ENCODE results near the gene CLEC4F. TPM values are rescaled to one million over a fixed set of nuclear protein-coding genes. Genes with fewer than 3 reads are reported as not detected.

Gene CLEC4F
- total RNA-seq, 1 experiment from 2014 or later, result not detected

DNA sequence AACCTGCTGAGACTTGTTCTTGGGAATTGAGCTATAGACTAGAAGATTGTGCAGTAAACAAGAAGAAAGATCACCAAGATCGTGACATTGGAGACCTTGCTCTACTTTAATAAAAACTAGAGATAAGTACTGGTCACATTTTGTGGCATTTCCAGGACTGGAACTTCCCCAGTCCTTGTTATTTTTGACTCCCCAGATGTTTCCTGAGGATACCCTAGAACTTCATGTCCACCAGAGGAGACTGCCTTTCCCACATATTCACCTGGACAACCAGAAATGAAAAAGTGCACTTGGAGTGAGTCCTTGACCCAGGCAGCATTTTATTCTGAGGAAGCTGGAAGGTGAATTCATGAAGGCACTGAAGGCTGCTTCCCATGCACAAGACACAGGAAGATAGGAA is 9.5 kb upstream of the CLEC4F start:
- no peak for DNase-seq
- H3K56ac ChIP-seq (ENCODE audit: insufficient read length, low read depth, low read length), result no peak overlapping the region
- H3K4me1 ChIP-seq (ENCODE audit: insufficient read depth, low read length), result peaks cover 2% of the 10 kb centered on the region; the same call in 1 of the 2 replicates
- no peak overlapping the region for H2BK15ac ChIP-seq (ENCODE audit: low read depth, low read length)
- H2BK5ac ChIP-seq (ENCODE audit: insufficient read length, low read length), result no peak overlapping the region
- no CpG with 5 or more reads among the region's 1 CpG for WGBS (ENCODE audit: extremely low coverage, insufficient read length, low lambda C conversion rate)
- TF ChIP-seq, protein P1, sequence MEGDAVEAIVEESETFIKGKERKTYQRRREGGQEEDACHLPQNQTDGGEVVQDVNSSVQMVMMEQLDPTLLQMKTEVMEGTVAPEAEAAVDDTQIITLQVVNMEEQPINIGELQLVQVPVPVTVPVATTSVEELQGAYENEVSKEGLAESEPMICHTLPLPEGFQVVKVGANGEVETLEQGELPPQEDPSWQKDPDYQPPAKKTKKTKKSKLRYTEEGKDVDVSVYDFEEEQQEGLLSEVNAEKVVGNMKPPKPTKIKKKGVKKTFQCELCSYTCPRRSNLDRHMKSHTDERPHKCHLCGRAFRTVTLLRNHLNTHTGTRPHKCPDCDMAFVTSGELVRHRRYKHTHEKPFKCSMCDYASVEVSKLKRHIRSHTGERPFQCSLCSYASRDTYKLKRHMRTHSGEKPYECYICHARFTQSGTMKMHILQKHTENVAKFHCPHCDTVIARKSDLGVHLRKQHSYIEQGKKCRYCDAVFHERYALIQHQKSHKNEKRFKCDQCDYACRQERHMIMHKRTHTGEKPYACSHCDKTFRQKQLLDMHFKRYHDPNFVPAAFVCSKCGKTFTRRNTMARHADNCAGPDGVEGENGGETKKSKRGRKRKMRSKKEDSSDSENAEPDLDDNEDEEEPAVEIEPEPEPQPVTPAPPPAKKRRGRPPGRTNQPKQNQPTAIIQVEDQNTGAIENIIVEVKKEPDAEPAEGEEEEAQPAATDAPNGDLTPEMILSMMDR (conservative IDR thresholded peaks at IDR 0.05), result no peak
- no peak overlapping the region for H2AK5ac ChIP-seq (ENCODE audit: insufficient read length, low read length)
- peaks cover 45% of the 10 kb centered on the region for H3K27me3 Mint-ChIP-seq (ENCODE audit: low read depth)
- H3K4me3 Mint-ChIP-seq, result no peak overlapping the region
- no peak overlapping the region for H3T11ph ChIP-seq (ENCODE audit: low read length)
- no peak overlapping the region for H3K14ac ChIP-seq (ENCODE audit: insufficient read depth, low read length)
- no peaks in the 10 kb centered on the region for H3K23me2 ChIP-seq (ENCODE audit: insufficient read length, low read depth, low read length, poor library complexity, severe bottlenecking)
- H2BK120ac ChIP-seq (ENCODE audit: low read depth, low read length, poor library complexity, severe bottlenecking), result no peak overlapping the region
- H3K4me1 Mint-ChIP-seq, result peaks cover 16 to 20% of the 10 kb centered on the region in 2 experiments
- no peak overlapping the region for H2BK12ac ChIP-seq (ENCODE audit: insufficient read length, low read depth, low read length)
- H3K27me3 ChIP-seq (ENCODE audit: insufficient read depth, low read length), result no peaks in the 10 kb centered on the region
- no peaks in the 10 kb centered on the region for H3K9me3 Mint-ChIP-seq
- no peak overlapping the region for H4K5ac ChIP-seq (ENCODE audit: insufficient read length, low read depth, low read length)
- no peak overlapping the region for H2AFZ ChIP-seq (ENCODE audit: low read length)
- H3K4ac ChIP-seq (ENCODE audit: low read depth, low read length), result no peak overlapping the region
- H3K18ac ChIP-seq (ENCODE audit: insufficient read length, low read depth, low read length), result no peak overlapping the region
- no peak overlapping the region for H3K27ac Mint-ChIP-seq
- no peaks in the 10 kb centered on the region for H3K79me2 ChIP-seq (ENCODE audit: insufficient read depth, low read length)
- H2BK20ac ChIP-seq (ENCODE audit: low read depth, low read length, poor library complexity, severe bottlenecking), result no peak overlapping the region
- H3K36me3 Mint-ChIP-seq (ENCODE audit: insufficient read depth in 1 of 3, low read depth in 3 of 3), result no peaks in the 10 kb centered on the region
- H4K91ac ChIP-seq (ENCODE audit: insufficient read length, low read depth, low read length), result no peak overlapping the region
- no peak overlapping the region for H3K4me2 ChIP-seq (ENCODE audit: insufficient read depth, insufficient read length, low read length)
- no peaks in the 10 kb centered on the region for H3K79me1 ChIP-seq (ENCODE audit: insufficient read depth, low read depth, low read length, poor library complexity, severe bottlenecking)
- no peak overlapping the region for H3K9ac ChIP-seq (ENCODE audit: extremely low read depth, insufficient read length, low read length)
- no peaks in the 10 kb centered on the region for H3K9me3 ChIP-seq (ENCODE audit: control insufficient read depth, low read depth, low read length)
- no peak overlapping the region for H3K27ac ChIP-seq (ENCODE audit: insufficient read length, low read depth, low read length)
- no peaks in the 10 kb centered on the region for H4K20me1 ChIP-seq (ENCODE audit: control insufficient read depth, insufficient read depth, insufficient read length)
- no peak overlapping the region for H3K23ac ChIP-seq (ENCODE audit: insufficient read length, low read depth, low read length)
- no peak overlapping the region for H4K8ac ChIP-seq (replicated peaks; ENCODE audit: insufficient read length, low read depth, low read length)
